BLaER1 (cell line): ENCODE measurements around the gene RAB24.
"Not testable (repeated sequence)": the region's sequence is repeated elsewhere in the genome, so short reads cannot be mapped to it uniquely, and the experiment has no call there.

Experiments used
- H3K27ac ChIP-seq: shearing (Covaris generic); formaldehyde crosslinking; 2 replicates; pipeline ENCODE4 v1.8.1; 2022
- H3K27me3 ChIP-seq: shearing (Covaris generic); formaldehyde crosslinking; 2 replicates; pipeline ENCODE4 v1.8.1; 2022
- H3K36me3 ChIP-seq: shearing (Covaris generic); formaldehyde crosslinking; 2 replicates; pipeline ENCODE4 v1.8.1; 2022
- H3K4me1 ChIP-seq: shearing (Covaris generic); formaldehyde crosslinking; 2 replicates; pipeline ENCODE4 v1.8.1; 2022
- H3K4me2 ChIP-seq: shearing (Covaris generic); formaldehyde crosslinking; 2 replicates; pipeline ENCODE4 v1.8.1; 2022
- H3K4me3 ChIP-seq: shearing (Covaris generic); formaldehyde crosslinking; 2 replicates; pipeline ENCODE4 v1.8.1; 2022
- H3K9ac ChIP-seq: shearing (Covaris generic); formaldehyde crosslinking; 2 replicates; pipeline ENCODE4 v1.8.1; 2022
- H3K9me3 ChIP-seq: shearing (Covaris generic); formaldehyde crosslinking; 2 replicates; pipeline ENCODE4 v1.8.1; 2022
- H4K20me1 ChIP-seq: shearing (Covaris generic); formaldehyde crosslinking; 2 replicates; pipeline ENCODE4 v1.8.1; 2022
- Cebpa-rat ChIP-seq: shearing (Covaris generic); IDR thresholded peaks from 2 replicates; pipeline ENCODE4 v1.8.1; 2022

RAB24 gene

DNA sequence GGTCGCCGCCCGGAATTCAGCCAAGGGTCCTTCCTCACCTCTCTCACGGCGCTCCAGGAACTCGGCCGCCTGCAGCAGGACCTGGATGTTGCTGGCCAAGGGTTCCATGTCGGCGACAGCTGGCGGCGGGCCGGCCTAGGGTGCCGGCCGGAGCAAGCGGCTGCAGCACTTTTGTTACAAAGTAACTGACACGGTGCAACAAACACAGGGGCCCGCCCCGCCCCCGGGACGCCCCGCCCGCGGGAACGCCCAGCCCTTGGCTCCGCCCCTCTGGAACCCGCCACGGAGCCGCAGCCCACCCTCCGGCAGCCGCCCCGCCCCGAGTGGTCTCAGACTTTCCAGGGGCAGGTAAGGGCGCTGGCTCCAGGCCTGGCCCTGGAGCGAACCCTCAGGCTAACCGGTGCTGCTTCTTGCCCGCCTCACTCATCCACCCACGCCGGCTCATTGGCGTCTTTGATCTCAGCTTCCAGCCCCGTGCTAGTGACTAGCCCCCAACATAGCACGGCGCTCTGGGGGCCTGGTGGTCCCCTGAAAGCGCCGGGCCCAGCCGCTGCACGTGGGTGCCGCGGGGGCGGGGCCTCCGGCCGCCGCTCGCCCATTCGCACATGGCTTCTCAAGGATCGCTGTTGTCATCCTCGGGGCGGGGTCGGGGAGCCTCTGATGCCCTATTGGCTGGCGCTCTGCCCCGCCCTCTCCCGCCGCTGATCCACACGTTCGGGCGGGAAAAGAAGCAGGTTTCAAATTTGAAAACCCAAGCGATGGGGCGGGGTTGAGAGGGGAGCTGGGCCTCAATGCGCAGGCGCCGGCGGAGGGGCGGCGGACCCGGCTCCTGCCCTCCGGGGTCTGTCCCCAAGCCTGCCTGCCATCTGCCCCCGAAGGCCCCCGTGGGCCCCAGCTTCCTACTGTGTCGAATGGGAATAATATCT is 8.5 kb upstream of the RAB24 start, which contains the start of gene MXD3:
Gene MXD3, minus strand, starts transcription at position 176 of the 926 bp plus-strand sequence. Its CDS starts 68 bp downstream, at position 108.
- Histone ChIP-seq H3K27ac (peak within 1 kb of the TSS; percentile 97), H3K9ac (peak within 1 kb of the TSS; percentile 98), H3K36me3 (peaks cover 37% of the 10 kb centered on the region), H3K9me3 (no peaks in the 10 kb centered on the region), H4K20me1 (peaks cover 76% of the 10 kb centered on the region), H3K4me1 (peaks cover 62% of the 10 kb centered on the region), H3K4me3 (peak within 1 kb of the TSS; percentile 92), H3K4me2 (peak within 1 kb of the TSS; percentile 100), H3K27me3 (no peaks in the 10 kb centered on the region)
- TF ChIP-seq Cebpa-rat: no peak

DNA sequence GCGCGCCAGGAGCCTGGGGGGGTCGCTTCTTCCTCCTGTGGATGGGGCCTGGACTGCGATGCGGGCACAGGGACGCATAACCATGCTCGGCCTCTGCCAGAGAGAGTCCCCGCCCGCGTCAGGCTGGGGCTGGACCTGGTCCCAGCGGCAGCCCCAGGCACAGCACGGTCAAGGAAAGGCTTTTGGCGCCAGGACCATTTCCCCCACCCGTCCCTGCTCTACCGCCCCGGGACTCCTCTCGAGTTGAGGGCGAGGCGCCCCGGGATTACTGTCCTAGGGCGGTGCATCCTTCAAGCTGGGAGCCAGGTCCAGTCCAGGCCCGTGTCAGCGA is 7.8 kb upstream of the RAB24 start:
- Histone ChIP-seq H3K27me3 (no peaks in the 10 kb centered on the region), H3K36me3 (peaks cover 41% of the 10 kb centered on the region), H3K4me3 (peak overlapping the region; percentile 92), H4K20me1 (peaks cover 81% of the 10 kb centered on the region), H3K9me3 (no peaks in the 10 kb centered on the region), H3K9ac (peak overlapping the region; percentile 98), H3K4me1 (peaks cover 69% of the 10 kb centered on the region), H3K27ac (peak overlapping the region; percentile 97), H3K4me2 (peak overlapping the region; percentile 100)
- no peak for TF ChIP-seq Cebpa-rat

DNA sequence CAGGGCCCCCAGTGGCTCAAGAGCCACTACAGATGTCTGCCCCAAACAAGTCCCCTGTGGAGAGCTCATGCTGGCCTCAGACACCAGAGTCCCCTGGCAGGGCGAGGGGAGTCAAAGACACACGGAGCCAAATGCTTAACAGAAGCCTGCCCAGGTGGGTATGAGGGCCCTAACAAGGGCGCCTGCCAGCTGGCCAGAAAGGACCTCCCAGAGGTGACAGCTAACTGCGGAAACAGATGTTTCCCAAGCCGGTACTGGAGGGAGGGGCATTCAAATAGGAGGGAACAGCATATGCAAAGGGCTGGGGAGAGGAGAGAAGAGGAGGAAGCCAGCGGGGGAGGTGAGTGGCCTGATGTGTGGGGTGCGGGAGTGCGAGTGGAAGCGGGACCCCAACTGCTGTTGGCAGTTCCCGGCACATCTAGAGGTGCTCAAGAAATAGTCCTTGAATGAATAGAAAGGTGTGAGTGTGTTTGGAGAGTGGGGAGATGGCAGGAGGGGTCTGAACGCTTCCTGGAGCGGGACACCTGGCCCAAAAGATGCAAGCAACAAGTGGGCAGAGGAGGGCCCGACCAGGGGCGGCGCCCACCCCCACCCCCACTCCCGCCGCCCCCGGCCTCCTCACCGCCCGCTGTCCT is 7.4 kb upstream of the RAB24 start:
- Histone ChIP-seq H3K4me3 (peak overlapping the region; percentile 92), H3K9me3 (no peaks in the 10 kb centered on the region), H4K20me1 (peaks cover 86% of the 10 kb centered on the region), H3K27me3 (no peaks in the 10 kb centered on the region), H3K4me2 (peak overlapping the region; percentile 100), H3K9ac (peak overlapping the region; percentile 98), H3K27ac (peak overlapping the region; percentile 97), H3K36me3 (peaks cover 43% of the 10 kb centered on the region), H3K4me1 (peaks cover 74% of the 10 kb centered on the region)
- TF ChIP-seq Cebpa-rat: no peak

DNA sequence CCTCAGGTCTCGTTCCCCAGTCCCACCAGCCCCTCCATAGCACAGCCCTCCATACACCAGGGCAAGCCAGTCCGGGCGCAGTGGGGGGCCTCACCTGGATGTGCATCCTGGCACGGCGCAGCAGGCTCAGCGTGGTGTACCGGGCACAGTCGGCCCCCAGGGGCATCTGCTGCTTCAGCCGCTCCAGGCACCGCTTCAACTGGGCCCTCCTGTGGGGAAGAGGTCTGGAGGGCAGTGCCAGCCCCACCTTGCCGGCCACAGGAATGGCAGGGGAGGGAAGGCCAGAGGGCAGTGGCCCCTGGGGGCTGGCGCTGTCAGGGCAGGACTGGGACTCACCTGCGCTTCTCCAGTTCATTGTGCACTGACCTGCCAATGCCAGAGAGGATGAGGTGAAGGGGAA is 6.8 kb upstream of the RAB24 start:
- Histone ChIP-seq H3K27ac (peak overlapping the region; percentile 97), H4K20me1 (peaks cover 92% of the 10 kb centered on the region), H3K9me3 (no peaks in the 10 kb centered on the region), H3K4me3 (peak overlapping the region; percentile 92), H3K4me2 (peak overlapping the region; percentile 100), H3K4me1 (peaks cover 79% of the 10 kb centered on the region), H3K9ac (peak overlapping the region; percentile 98), H3K27me3 (no peaks in the 10 kb centered on the region), H3K36me3 (peaks cover 48% of the 10 kb centered on the region)
- no peak for TF ChIP-seq Cebpa-rat

DNA sequence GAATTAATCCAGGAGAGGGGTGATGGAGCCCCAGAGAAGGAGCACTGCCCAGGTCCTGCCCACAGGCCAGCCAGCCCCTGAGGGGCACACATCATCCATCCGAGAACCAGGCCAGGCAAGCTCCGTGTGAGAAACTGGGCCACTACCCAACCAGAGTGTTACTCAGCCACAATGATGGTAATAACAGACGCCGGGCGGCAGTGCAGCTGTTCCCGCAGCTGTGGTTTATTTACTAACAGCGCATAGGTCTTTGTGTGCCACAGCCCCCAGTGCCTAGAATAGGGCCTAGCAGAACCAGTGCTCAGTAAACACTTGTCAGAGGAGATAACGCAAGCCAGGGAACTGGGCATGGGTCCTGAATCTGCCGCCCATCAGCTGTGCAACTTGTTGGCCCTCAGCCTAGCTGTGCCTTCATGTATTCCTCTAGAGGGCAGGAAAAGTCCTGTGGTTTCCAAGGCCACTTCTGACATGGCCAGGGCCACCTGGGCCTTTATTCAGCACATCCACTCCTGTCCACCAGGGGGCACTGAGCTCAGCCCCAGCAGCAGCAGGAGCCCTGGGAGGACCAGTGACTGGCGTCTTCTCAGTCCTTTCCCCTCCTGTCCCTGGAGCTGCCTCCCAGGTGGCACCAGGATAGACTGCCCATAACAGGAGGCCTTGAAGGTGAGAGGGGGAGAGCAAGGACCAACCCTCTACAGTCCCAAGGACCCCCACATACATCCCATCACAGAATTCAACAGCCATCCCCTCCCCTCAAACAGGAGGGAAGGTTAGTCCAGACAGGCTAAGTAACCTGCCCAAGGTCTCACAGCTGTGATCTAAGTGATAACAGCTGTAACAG is 6.1 kb upstream of the RAB24 start:
- peak overlapping the region; percentile 98 for H3K9ac ChIP-seq
- TF ChIP-seq Cebpa-rat: no peak

DNA sequence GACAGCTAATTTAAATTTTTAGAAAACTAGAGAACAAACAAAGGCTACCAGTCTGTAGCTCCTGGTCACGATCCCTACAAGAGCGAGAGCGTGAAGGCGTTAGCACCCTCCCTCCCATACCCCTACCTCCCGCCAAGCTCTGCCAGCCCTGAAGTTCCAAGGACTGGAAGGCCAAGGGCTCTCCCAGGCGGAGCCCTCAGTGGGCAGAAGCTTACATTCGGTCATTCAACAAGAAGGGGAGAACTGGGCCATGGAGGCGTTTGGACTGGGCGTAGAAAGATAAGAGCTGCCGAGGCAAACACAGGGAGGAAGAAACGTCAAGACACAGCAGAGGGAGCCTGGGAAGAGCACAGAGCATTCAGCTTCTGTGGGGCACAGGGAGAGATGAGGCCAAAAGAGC is 5.2 kb upstream of the RAB24 start:
- H3K27ac ChIP-seq: peak overlapping the region; percentile 97
- no peaks in the 10 kb centered on the region for H3K27me3 ChIP-seq
- H3K4me2 ChIP-seq: peak overlapping the region; percentile 100
- peaks cover 52% of the 10 kb centered on the region for H3K36me3 ChIP-seq
- peaks cover 81% of the 10 kb centered on the region for H3K4me1 ChIP-seq
- peaks cover 92% of the 10 kb centered on the region for H4K20me1 ChIP-seq
- no peak for TF ChIP-seq Cebpa-rat
- peak overlapping the region; percentile 92 for H3K4me3 ChIP-seq
- H3K9me3 ChIP-seq: no peaks in the 10 kb centered on the region
- H3K9ac ChIP-seq: peak overlapping the region; percentile 98

More for the DNA sequence above, 6.1 kb upstream of the RAB24 start:
- H3K4me3 ChIP-seq: peak overlapping the region; percentile 92
- peak overlapping the region; percentile 97 for H3K27ac ChIP-seq
- H3K27me3 ChIP-seq: no peaks in the 10 kb centered on the region
- no peaks in the 10 kb centered on the region for H3K9me3 ChIP-seq
- H4K20me1 ChIP-seq: peaks cover 92% of the 10 kb centered on the region
- peaks cover 85% of the 10 kb centered on the region for H3K4me1 ChIP-seq
- peaks cover 52% of the 10 kb centered on the region for H3K36me3 ChIP-seq
- peak overlapping the region; percentile 100 for H3K4me2 ChIP-seq

DNA sequence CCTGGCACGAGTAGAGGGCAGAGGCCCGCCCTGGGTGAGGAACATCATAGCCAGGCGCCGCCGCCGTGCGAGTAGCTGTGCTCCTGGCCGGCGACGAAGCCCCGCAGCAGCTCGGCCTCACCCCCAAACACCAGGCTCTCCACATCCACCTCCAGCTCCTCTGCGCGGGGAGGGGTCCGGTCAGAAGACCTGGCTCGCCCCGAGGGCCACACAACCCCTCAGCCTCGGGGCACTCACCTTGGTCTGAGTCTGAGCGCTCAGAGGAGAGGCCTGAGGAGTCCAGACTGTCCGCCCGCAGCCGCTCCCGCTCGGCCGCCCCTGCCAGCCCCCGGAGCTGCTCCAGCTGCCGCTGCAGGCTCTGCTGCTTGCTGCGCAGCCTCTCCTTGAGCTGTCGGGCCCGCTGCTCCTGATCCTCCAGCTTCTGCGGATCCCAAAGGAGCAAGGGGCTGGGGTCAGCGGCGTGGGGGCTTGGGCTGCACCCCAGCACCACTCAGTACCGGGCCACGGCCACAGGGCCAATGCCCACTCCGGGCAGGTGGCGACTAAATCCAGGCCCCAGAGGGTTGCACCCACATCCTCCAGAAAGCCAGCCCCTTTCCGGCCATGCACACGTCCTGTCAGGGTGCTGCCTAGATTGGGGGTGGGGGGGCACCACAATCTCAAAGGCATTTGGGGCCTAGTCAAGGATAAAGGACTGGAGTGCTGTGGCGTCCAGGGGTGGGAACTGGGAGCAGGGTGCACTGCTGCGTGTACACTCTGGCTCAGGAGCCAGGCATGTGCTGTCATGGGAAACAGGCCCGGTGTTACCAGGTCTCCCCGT is 4.2 kb upstream of the RAB24 start:
- TF ChIP-seq Cebpa-rat: no peak
- H3K4me2 ChIP-seq: peak overlapping the region; percentile 100
- peaks cover 83% of the 10 kb centered on the region for H4K20me1 ChIP-seq
- no peaks in the 10 kb centered on the region for H3K27me3 ChIP-seq
- H3K36me3 ChIP-seq: peaks cover 52% of the 10 kb centered on the region
- peaks cover 71% of the 10 kb centered on the region for H3K4me1 ChIP-seq
- H3K4me3 ChIP-seq: peak overlapping the region; percentile 92
- peak overlapping the region; percentile 97 for H3K27ac ChIP-seq
- peak overlapping the region; percentile 98 for H3K9ac ChIP-seq
- no peaks in the 10 kb centered on the region for H3K9me3 ChIP-seq

DNA sequence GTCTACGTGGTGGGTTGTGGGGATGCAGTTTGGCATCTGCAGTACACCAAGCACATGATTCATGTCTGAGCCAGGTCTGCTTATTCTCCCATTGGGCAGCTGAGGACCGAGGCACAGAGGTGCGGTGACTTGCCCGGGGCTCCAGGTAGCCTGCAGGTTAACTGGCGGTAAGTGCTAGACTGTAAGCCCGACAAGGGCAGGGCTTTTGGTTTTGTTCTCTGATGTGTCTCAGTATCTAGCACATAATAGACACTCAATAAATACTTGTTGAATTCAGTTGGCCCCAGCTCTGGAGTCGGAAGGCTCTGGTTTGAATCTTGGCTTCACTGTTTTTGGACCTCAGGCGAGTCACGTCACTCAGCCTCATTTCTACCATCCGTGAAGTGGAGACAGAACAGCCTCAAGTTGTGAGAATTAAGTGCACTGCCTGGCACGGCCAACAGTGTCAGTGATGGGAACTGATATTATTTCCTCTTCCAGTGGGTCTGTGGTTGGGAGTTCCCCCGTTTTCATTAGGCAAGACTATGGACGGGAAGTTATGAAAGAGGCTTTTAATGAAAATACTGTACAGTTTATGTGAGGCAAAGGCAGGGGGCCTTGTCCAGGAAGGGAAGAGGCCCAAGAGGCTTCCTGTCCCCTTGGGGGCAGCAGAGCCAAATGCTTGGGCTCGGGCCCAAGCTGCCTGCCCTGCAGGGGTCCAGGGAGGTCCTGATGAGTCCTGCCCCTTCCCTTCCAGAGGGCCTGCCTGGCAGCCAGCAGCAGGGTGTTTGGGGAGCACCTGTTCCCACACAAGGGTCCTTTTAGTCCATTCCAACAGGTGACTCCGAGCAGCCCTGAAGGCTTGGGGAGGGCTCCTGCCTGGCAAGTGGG is 3.4 kb upstream of the RAB24 start:
- H3K9me3 ChIP-seq: no peaks in the 10 kb centered on the region
- H3K4me2 ChIP-seq: peak overlapping the region; percentile 100
- H3K36me3 ChIP-seq: peaks cover 55% of the 10 kb centered on the region
- peak overlapping the region; percentile 98 for H3K9ac ChIP-seq
- no peaks in the 10 kb centered on the region for H3K27me3 ChIP-seq
- H4K20me1 ChIP-seq: peaks cover 78% of the 10 kb centered on the region
- peak; percentile 82 for TF ChIP-seq Cebpa-rat
- H3K4me1 ChIP-seq: peaks cover 74% of the 10 kb centered on the region
- peak overlapping the region; percentile 92 for H3K4me3 ChIP-seq
- H3K27ac ChIP-seq: peak overlapping the region; percentile 97

DNA sequence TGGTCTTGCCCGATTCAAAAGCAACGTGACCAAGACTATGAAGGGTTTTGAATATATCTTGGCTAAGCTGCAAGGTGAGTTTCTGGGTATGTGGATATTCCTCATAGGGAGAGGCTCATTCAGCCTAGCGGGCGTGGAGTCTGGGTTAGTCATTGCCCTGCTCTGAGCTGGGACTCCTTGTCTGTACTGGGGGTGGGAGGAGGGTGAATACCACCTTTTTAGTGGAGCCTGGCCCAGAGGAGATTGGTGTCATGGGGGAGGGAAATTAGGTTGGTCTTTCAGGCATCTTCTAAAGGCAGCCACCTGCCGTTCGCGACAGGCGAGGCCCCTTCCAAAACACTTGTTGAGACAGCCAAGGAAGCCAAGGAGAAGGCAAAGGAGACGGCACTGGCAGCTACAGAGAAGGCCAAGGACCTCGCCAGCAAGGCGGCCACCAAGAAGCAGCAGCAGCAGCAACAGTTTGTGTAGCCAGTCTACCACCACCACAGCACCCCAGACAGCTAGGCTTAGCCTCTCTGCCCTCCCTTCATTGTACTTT is 2.7 kb upstream of the RAB24 start:
- Histone ChIP-seq H3K9ac (peak overlapping the region; percentile 92; the same call in 1 of the 2 replicates), H3K4me2 (peak overlapping the region; percentile 100), H4K20me1 (peaks cover 81% of the 10 kb centered on the region), H3K36me3 (peaks cover 63% of the 10 kb centered on the region), H3K4me3 (0 out of 2 replicates have a peak overlapping the region, but pooled peaks have one; percentile 89), H3K27ac (peak overlapping the region; percentile 97; the same call in 1 of the 2 replicates), H3K4me1 (peaks cover 82% of the 10 kb centered on the region)
- H3K9me3 ChIP-seq, H3K27me3 ChIP-seq: not testable (repeated sequence)
